SK-N-SH treated with all-trans-retinoic acid at 6 μM for 48 hours (cell line): ENCODE data around the gene PHLDA2.

Experiments
- POU6F1 ChIP-seq: fragments of 250-450 bp; sonication (Bioruptor Pico); IDR thresholded peaks from 2 replicates; pipeline ENCODE4 v1.8.0; 2021; ENCODE audit warnings: low read depth, mild to moderate bottlenecking, moderate library complexity, borderline replicate concordance
- RARB ChIP-seq: fragments of 250-450 bp; sonication (Bioruptor Pico); IDR thresholded peaks from 2 replicates; pipeline ENCODE4 v1.8.0; 2021; ENCODE audit warnings: mild to moderate bottlenecking, moderate library complexity
- TCF4 ChIP-seq: fragments of 250-450 bp; sonication (Bioruptor Pico); IDR thresholded peaks from 2 replicates; pipeline ENCODE4 v1.8.0; 2021; ENCODE audit warnings: mild to moderate bottlenecking, moderate library complexity, borderline replicate concordance
- ZC3H10 ChIP-seq: fragments of 250-450 bp; sonication (Bioruptor Pico); IDR thresholded peaks from 2 replicates; pipeline ENCODE4 v1.5.1; 2021; ENCODE audit warnings: mild to moderate bottlenecking, moderate library complexity
- ZFP3 ChIP-seq: fragments of 250-450 bp; sonication (Bioruptor Pico); IDR thresholded peaks from 2 replicates; pipeline ENCODE4 v1.5.0; 2020; ENCODE audit warnings: mild to moderate bottlenecking, moderate library complexity
- ZNF565 ChIP-seq: fragments of 450-650 bp; formaldehyde crosslinking; conservative IDR thresholded peaks from 2 replicates; pipeline ENCODE4 v1.5.0; 2020; ENCODE audit warnings: low read depth, mild to moderate bottlenecking, moderate library complexity
- TF ChIP-seq, protein P1 (sequence below): fragments of 250-450 bp; sonication (Bioruptor Pico); IDR thresholded peaks from 2 replicates; pipeline ENCODE4 v1.8.0; 2020; ENCODE audit warnings: mild to moderate bottlenecking, moderate library complexity, borderline replicate concordance

DNA sequence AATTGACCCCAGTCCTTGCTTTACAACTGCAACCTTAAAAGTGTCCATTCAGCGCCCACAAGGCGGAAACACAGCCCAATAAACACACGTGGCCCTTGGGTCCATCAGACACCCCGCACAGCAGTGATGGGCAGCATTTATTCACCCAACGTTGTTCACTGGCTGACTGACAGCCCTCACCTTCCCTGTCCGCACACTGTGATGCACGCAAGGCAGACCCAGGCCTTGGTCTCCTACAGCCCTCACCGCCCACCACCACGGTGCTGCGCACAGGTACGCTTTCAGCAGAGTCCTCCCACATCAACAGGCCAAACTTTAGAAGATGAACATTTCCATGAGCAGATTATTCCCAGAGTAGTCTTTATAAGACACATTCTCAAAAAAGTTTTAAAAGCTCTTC is 20.7 kb upstream of the PHLDA2 start:
- TF ChIP-seq TCF4 (CRISPR knock-in tag) = no peak
- no peak for TF ChIP-seq RARB (CRISPR knock-in tag)
- TF ChIP-seq POU6F1 (CRISPR knock-in tag) = no peak
- TF ChIP-seq ZC3H10 (CRISPR knock-in tag) = no peak
- TF ChIP-seq, protein P1, sequence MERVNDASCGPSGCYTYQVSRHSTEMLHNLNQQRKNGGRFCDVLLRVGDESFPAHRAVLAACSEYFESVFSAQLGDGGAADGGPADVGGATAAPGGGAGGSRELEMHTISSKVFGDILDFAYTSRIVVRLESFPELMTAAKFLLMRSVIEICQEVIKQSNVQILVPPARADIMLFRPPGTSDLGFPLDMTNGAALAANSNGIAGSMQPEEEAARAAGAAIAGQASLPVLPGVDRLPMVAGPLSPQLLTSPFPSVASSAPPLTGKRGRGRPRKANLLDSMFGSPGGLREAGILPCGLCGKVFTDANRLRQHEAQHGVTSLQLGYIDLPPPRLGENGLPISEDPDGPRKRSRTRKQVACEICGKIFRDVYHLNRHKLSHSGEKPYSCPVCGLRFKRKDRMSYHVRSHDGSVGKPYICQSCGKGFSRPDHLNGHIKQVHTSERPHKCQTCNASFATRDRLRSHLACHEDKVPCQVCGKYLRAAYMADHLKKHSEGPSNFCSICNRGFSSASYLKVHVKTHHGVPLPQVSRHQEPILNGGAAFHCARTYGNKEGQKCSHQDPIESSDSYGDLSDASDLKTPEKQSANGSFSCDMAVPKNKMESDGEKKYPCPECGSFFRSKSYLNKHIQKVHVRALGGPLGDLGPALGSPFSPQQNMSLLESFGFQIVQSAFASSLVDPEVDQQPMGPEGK (CRISPR knock-in tag) = no peak
- no peak for TF ChIP-seq ZFP3 (CRISPR knock-in tag)
- TF ChIP-seq ZNF565 (CRISPR knock-in tag) = no peak
